LNCaP clone FGC (cell line): ENCODE data around the gene MRAP.

Source experiments
- DNase-seq: peaks from one replicate; pipeline ENCODE4 v3.0.0-alpha.2; 2011; ENCODE audit warnings: low read depth
- H3K4me3 ChIP-seq: 2 replicates; pipeline ENCODE4 v1.5.1; 2011; ENCODE audit warnings: mild to moderate bottlenecking, low read depth, low read length, control low read depth
- TF ChIP-seq, protein P1 (sequence below): IDR thresholded peaks from 2 replicates; pipeline ENCODE4 v1.5.1; 2012; ENCODE audit warnings: mild to moderate bottlenecking; ENCODE audit not compliant: control insufficient read depth, insufficient read depth; ENCODE audit errors: extremely low read depth

Gene MRAP

DNA sequence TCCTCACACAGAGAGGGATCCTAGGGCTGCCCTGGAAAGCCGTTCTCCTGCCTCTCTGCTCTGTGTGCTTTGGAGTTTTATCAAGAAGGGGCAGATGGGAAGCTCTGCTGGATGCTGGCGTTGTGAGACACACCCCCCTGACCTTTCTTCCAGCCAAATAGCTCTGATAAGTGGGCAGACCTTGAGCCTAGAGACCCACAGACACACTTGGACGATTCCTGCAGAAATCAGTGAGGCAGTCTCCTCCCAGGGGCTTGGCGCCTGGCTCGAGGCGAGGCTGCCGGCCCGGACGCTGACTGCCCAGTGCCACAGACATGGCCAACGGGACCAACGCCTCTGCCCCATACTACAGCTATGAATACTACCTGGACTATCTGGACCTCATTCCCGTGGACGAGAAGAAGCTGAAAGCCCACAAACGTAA, at the start of gene MRAP:
MRAP (plus strand) TSS at position 198 of the 424 bp plus-strand sequence; CDS start at position 315, 117 bp downstream.
- H3K4me3 ChIP-seq, result no peak within 1 kb of the TSS
- TF ChIP-seq, protein P1, sequence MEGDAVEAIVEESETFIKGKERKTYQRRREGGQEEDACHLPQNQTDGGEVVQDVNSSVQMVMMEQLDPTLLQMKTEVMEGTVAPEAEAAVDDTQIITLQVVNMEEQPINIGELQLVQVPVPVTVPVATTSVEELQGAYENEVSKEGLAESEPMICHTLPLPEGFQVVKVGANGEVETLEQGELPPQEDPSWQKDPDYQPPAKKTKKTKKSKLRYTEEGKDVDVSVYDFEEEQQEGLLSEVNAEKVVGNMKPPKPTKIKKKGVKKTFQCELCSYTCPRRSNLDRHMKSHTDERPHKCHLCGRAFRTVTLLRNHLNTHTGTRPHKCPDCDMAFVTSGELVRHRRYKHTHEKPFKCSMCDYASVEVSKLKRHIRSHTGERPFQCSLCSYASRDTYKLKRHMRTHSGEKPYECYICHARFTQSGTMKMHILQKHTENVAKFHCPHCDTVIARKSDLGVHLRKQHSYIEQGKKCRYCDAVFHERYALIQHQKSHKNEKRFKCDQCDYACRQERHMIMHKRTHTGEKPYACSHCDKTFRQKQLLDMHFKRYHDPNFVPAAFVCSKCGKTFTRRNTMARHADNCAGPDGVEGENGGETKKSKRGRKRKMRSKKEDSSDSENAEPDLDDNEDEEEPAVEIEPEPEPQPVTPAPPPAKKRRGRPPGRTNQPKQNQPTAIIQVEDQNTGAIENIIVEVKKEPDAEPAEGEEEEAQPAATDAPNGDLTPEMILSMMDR, result no peak
- DNase-seq, result no peak

DNA sequence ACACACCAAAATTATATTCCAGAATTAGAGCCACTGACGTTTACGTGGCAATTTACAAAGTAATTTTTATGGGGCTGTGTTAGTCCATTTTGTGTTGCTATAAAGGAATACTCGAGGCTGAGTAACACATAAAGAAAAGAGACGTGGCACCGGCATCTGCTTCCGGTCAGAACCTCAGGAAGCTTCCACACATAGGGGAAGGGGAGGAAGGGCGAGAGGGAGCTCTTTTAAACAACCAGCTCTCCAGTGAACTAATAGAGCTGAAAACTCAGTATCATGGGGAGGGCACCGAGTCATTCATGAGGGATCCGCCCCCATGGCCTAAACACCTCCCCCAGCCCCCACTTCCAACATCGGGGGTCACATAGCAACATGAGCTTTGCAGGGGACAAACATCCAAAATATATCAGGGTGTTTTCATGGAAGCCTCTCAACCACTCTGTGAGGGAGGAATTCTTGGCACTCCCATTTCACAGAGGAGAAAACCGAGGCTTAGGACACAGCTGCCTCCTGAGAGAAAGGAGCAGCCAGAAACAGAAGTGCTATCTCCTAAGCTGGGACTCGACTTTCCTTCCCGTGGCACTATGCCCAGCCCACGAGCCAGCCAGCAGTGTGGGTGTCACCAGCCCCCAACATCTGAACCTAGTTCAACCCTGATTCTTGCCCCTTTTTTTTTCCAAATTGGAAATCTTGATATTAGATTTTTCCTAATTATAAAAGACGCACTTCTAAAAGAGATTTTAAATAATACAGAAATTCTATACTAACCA, 49.0 kb upstream of the MRAP start:
- DNase-seq, result no peak
- no peak overlapping the region for H3K4me3 ChIP-seq
- TF ChIP-seq, protein P1, result no peak

DNA sequence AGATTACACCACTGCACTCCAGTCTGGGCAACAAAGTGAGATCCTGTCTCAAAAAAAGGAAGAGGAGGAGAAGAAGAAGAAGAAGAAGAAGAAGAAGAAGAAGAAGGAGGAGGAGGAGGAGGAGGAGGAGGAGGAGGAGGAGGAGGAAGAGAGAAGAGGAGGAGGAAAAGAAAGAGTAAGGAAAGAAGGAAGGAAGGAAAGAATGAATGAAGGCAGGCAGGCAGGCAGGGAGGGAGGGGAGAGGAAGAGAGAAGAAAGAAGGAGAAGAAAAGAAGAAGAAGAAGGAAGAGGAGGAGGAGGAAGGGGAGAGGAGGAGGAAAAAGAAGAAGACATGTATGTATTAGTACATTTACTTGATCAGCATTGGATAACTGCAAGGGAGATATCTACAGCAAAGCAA, 46.5 kb upstream of the MRAP start:
- no peak overlapping the region for H3K4me3 ChIP-seq
- DNase-seq, result no peak
- TF ChIP-seq, protein P1, result no peak

DNA sequence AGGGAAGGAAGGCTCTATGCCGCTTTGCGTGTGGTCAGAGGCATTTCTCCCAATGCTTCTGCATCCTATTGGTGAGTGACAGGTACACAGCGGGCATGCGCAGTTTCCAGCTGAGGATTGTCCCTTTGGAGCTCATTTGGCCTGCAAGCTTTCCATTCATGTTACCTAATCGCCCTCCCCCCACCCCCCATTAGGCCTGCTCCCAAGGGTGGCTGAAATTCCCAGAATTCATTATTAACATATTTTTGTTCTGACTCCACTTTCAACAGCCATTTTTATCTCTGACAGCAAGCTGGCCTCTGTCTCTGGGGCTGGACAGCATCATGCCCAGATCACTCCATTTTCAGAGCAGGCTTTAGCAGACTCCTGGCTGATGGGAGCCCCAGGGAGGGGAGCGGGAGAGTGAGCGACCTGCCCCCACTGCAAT, 45.4 kb upstream of the MRAP start:
- no peak for DNase-seq
- no peak overlapping the region for H3K4me3 ChIP-seq
- TF ChIP-seq, protein P1, result no peak

DNA sequence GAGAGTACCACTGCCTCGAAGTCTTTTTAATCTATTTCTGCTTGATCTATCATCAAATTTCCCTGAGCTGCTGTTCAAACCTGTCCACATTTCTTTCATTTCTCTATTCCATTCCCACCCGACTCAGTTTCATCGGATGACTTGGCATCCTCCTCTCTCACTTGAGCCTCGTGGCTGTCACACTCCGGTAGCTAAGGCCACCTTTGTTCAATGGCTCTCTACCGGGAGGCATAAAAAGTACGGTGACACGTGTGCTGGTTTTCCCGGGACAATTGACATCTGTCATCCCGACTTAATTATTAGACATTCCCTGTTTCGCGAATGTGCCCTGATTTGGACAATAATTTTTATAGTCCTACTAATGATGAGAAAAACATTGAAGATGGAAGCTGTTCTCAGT, 42.4 kb upstream of the MRAP start:
- TF ChIP-seq, protein P1, result no peak
- no peak for DNase-seq

DNA sequence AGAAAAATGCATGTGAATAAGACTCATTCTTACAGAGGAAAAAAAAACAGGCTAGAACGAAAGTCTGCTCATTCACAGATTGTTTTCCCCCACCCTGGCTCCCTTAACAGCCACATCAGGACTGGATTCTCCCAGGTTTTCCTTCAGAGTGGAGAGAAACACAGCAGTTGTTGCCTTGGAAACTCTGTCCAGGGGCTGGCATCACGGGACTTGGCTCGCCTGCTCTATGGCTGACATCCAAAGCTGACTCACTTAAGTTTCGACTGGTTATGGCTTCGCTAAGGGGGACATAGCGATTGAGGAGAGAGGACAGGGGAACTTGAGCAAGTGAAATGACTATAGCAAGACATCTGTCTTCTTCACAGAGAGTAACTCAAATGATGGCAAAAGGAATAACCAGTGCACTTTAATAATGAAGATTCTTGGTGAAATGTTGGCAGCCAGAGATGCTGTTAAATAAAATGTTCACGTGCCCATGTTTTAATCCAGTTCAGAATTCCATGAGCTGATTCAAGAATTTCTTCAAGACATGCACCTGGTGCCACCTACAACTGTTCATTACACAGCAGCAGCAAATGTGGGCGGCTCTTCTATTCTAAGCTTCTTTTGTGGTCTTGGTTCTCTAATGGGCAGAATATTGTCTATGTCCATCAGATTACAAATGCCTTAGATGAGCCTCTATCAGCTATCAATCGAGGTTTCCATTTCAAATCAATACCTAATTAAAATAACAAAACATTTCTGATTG, 41.6 kb upstream of the MRAP start:
- no peak for DNase-seq
- TF ChIP-seq, protein P1, result no peak
- no peak overlapping the region for H3K4me3 ChIP-seq

More for the DNA sequence above, 42.4 kb upstream of the MRAP start:
- H3K4me3 ChIP-seq, result no peak overlapping the region
